ENCODE results near the gene GPR39.

The GPR39 gene

DNA sequence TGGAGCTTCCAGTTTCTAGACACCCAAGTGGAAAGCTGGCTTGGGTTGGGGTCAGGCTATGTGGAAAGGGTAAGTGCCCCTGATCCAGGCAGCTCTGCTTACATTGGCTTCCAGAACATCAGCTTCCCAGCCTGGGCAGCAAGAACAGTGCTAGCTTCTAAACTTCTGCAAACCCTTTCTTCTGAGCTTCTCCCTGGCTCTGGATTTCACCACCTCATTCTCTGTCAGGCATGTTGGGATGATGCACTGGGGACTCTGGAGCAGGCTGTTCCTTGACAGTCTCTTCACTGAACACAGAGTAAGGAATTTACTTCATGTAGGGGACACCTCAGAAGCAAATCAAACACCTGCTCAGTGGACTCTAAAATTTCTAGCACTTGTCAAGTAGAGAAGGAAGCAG is 180.6 kb downstream of the GPR39 start:
- no peak for TF ChIP-seq CTCF (IDR thresholded peaks at IDR 0.05; ENCODE audit: control insufficient read depth, extremely low read depth, insufficient read depth)

DNA sequence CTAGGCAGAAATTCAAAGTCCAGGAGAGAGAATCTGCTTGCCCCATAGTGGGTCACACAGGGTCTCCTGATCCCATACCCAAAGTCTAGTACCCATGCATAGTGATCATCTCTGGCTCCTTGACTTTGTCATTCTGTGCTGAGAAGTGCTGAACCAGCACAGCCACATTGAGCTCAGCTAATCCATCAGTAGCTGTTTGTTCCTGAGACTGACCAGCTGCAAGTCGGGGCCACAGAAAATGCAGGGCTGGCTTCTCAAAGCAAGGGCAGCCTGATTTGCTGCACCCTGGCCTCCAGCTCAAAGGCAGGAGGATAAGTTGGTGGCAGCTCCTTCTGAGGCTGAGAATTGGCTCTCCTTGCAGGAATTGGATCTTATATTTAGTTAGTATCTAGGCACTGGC is 181.2 kb downstream of the GPR39 start:
- no peak for TF ChIP-seq CTCF (IDR thresholded peaks at IDR 0.05; ENCODE audit: control insufficient read depth, extremely low read depth, insufficient read depth)
- no peak for DNase-seq (ENCODE audit: low read depth)
- no peak overlapping the region for H3K4me3 ChIP-seq (ENCODE audit: low read depth, low read length)

More for the DNA sequence above, 180.6 kb downstream of the GPR39 start:
- no peak overlapping the region for H3K4me3 ChIP-seq (ENCODE audit: low read depth, low read length)
- no peak for DNase-seq (ENCODE audit: low read depth)

GRCh38 chr2:132598536-132598935 is 181.9 kb downstream of the GPR39 start:
- DNase-seq (ENCODE audit: low read depth), result no peak
- TF ChIP-seq CTCF (IDR thresholded peaks at IDR 0.05; ENCODE audit: control insufficient read depth, extremely low read depth, insufficient read depth), result no peak
- no peak overlapping the region for H3K4me3 ChIP-seq (ENCODE audit: low read depth, low read length)

DNA sequence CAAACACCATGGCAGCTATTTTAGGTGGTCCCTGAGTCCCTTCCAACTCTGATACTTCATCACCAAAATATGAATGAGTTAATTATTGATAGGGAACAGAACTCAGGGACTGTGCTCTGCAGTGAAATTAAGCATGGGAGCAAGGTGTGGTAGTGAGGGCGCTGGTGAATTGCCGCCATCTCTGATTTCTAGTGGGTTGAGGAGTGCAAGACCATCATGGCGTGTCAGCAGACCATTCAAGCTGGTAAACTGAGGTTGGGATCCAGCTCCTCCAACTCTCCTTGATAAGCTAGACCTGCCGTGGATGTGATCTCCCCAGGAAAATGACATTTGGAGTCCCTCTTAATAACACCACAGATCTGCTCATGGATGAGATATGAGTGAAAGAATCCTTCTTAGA is 183.0 kb downstream of the GPR39 start:
- TF ChIP-seq CTCF (IDR thresholded peaks at IDR 0.05; ENCODE audit: control insufficient read depth, extremely low read depth, insufficient read depth), result no peak
- no peak overlapping the region for H3K4me3 ChIP-seq (ENCODE audit: low read depth, low read length)
- no peak for DNase-seq (ENCODE audit: low read depth)

GRCh38 chr2:132604561-132604960 is 188.0 kb downstream of the GPR39 start:
- no peak for TF ChIP-seq CTCF (IDR thresholded peaks at IDR 0.05; ENCODE audit: control insufficient read depth, extremely low read depth, insufficient read depth)
- no peak for DNase-seq (ENCODE audit: low read depth)
- no peak overlapping the region for H3K4me3 ChIP-seq (ENCODE audit: low read depth, low read length)

GRCh38 chr2:132605236-132606180 is 188.9 kb downstream of the GPR39 start:
- no peak for DNase-seq (ENCODE audit: low read depth)
- no peak for TF ChIP-seq CTCF (IDR thresholded peaks at IDR 0.05; ENCODE audit: control insufficient read depth, extremely low read depth, insufficient read depth)
- H3K4me3 ChIP-seq (ENCODE audit: low read depth, low read length), result no peak overlapping the region
